HT1080 (cell line): ENCODE data around the gene OTULIN. TPM values are rescaled to one million over a fixed set of nuclear protein-coding genes. Genes with fewer than 3 reads are reported as not detected.

Source experiments
- DNase-seq: peaks from one replicate; pipeline ENCODE4 v3.0.0-alpha.2; 2015; ENCODE audit warnings: low read depth
- total RNA-seq: library from RNA; depleted of rRNA; stranded (reverse); fragments of >200 nt; shearing (Covaris generic); gene quantifications from 2 replicates; pipeline ENCODE4 v1.2.3, GENCODE V29; 2014

OTULIN gene
- total RNA-seq, 1 experiment from 2014 or later = 33.2 TPM

GRCh38 chr5:14696057-14696456 lies 31.5 kb downstream of the OTULIN start:
- DNase-seq = no peak

GRCh38 chr5:14696851-14697250 lies 32.3 kb downstream of the OTULIN start:
- no peak for DNase-seq

DNA sequence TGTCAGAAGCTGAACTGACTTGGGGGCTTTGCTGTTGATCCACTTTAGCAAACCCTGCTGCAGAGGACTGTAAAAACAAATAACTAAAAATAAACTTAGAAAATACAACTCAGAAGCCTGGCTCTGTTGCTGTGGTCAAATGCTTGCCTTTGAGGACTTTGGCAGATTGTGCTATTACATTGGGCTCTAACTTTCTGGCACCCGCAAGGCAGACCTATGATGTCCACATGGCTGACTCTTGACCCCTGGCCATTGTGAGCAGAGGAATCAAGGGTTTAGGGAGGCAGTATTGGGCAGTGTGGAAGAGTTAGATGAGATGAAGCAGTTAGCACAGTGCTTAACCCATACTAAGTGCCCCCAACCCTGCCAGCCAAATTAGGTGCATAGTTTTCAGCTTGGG lies 34.0 kb downstream of the OTULIN start:
- no peak for DNase-seq

GRCh38 chr5:14699159-14699558 lies 34.6 kb downstream of the OTULIN start:
- DNase-seq = no peak

DNA sequence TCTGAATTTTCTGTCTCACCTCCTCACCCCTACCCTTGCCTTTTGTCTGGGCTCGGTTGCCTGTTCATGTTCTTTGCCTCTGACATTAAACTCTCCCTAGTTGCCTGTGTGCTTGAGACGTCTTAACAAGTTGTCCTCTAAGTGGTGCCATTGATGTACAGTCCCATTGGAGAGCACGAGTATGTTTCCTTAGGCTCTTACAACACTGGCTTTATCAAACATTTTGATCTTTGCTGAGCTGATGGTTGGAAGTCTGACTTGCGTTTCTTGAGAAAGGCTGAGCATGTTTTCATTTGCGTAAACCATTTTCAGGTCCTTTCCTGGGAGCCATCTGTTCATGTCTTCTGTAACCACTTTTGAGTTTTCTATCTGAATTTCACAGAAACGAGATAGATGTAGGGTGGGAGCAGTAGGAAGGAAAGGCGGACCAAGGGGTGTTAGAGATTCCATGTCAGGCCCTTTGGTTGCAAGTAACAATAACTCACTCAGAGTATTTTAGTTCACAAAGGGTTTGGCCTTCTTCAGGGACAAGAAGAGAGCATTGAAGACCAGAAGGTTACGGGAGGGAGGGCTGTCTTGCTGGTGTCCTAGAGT lies 35.4 kb downstream of the OTULIN start:
- DNase-seq = no peak

DNA sequence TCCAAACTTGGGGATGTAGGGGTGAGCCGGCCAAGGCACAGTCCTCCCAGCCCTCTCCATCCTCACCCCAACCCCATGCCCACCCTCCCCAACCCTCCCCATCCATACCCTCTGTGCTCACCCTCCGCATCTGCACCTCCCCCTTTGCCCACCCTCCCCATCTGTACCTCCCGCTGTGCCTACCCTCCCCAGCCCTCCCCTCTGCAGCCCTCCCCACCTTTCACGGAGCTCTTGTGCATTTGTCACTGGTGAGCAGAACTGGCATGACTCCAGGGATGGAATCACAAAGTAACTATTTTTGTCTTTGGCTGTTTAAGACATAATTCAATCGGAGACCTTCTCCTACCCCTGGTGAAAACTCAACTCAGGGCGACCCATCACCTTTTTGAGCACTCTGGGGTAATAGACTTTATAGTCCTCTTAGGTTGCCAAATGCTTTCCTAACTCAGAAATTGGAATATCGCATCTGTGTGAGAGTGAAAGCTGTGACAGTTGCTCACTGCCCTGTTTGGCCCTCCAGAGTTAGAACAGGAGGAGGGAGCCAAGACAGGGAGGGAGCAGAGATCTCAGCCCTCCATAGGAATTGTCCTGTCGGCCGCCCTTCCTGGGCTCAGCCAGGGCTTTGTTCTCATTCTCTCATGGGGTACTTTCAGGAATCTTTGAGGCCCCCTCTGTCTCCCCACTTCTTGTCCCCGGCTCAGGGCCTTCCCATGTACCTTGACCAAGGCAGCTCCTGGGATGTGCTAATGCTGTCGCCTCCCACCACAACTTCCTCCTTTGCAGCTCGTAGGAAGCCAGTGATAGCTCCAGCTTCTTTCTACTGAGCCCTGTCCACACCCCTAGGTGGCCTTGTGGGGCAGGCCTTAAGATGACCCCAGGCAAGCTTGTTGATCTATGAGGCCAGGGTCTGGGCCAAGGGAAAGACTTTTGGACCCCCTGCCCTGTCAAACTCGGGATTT lies 36.2 kb downstream of the OTULIN start:
- no peak for DNase-seq

GRCh38 chr5:14701556-14701955 lies 37.0 kb downstream of the OTULIN start:
- DNase-seq = no peak

- no peak for DNase-seq
Observed at GRCh38 chr5:14702238-14702839, 37.8 kb downstream of the OTULIN start.

GRCh38 chr5:14705556-14705955 lies 41.0 kb downstream of the OTULIN start:
- DNase-seq = no peak

GRCh38 chr5:14706615-14707021 lies 42.1 kb downstream of the OTULIN start:
- peak; percentile 77 for DNase-seq

- no peak for DNase-seq
Observed at GRCh38 chr5:14707811-14708390, 43.4 kb downstream of the OTULIN start.

DNA sequence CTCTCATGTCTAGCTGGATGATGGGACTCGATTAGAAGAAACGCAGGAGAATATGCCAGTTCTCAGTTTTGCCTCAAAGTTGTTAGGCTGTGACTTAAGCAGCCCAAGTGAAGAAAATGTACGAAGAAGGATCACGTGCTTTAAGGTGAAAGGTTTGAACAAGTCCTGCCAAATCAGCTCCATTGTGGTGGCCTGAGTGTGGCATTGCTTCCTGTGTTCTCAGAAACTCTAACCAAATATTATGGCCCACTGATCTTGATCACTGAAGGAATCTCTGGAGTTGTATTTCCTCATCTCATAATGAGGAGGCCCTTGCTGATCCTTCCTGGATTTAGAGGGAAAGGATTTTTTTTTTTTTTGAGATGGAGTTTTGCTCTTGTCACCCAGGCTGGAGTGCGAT lies 44.0 kb downstream of the OTULIN start:
- DNase-seq = no peak

DNA sequence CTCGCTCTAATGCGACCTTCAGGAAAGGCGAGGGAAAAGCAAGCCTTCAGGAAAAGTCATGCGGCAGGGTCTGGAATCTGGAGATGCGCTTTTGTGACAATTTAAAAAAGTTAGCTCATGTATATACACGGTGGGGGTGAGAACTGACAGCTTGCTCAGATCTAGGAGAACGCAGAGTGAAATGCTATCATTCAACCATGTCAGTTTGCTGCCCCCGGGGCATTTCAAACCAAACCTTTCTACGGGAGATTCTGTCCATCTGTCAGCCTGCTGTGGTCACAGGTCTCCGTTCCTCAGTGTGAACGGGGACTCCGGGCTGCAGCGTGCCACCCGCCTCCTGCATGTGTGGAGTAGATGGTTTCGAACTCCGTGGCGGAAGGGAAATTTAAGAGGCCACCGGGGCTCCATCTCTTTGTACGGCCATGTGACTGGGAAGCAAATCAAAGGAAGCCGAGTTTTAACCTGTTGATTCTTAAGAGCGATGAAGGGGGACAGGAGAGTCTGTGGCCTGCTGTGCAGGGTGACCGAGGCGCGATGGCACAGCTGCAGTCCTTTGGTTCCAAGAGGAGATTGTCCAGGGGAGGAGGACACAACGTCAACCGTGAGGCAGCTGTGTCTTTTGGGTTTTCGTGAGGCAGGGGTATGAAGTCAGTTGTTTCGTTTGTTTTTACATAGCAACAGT lies 45.9 kb downstream of the OTULIN start:
- DNase-seq = no peak

GRCh38 chr5:14712131-14712530 lies 47.6 kb downstream of the OTULIN start:
- no peak for DNase-seq

DNA sequence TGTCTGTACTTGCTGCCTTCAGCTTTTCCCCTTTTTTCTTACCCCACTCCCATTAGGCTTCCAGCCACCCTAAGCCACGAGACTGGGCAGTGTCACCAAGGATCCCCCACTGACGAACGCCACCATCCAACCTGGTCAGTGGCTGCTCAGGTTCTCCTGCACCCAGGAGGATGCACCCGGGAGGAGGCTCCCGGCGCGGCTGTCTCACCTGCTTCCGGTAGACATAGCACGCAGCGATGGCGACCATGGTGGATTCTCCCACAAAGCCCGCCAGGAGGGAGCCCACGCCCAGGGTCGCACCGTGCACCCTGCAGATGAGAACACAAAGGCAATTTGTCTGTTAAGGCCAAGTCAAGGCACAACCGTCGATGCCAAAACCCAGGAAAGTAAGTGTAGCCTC lies 48.1 kb downstream of the OTULIN start:
- DNase-seq = no peak

- DNase-seq = no peak
Observed at GRCh38 chr5:14713476-14714390, 49.2 kb downstream of the OTULIN start.

GRCh38 chr5:14714706-14715105 lies 50.2 kb downstream of the OTULIN start:
- peak; percentile 46 for DNase-seq

DNA sequence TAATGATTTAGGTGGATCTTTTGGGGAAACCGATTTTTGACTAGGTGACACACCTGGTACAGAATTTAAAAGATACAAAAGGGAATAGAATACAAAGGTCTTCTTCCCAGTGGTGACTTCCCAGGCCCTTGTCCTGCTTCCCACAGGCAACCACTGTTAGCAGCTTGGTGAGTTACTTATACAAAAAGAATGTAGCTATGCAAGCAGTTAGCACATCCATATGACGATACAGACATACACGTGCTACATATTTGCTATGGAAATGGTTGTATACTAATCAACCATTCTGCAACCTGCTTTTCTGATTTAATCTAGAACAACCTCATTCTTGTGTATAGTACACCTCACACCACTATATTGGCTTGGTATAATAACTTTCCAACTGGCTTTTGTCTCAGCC lies 51.0 kb downstream of the OTULIN start:
- no peak for DNase-seq

GRCh38 chr5:14716755-14717752 lies 52.5 kb downstream of the OTULIN start:
- no peak for DNase-seq
